ENCODE data around the gene KBTBD6.

DNA sequence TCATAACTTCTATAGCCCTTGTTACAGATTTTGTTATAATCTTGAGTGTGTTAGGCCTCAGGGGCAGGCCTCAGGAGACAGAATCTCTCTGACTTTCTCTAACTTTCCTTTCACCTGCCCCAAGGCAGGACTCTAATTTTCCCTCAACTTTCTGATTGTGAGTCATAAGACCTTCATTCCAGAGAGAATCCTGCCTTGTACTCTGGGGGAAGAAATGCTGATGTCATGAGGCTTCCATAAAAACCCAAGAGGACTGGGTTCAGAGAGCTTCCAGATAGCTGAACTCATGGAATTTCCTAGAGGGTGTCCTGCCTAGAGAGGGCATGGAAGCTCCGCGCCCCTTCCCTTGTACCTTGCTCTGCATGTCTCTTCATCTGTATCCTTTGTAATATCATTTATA is 5.3 kb upstream of the KBTBD6 start:
- TF ChIP-seq CTCF (IDR thresholded peaks at IDR 0.05 in 2 of 3, conservative IDR thresholded peaks at IDR 0.05 in 1 of 3; ENCODE audit: control insufficient read depth in 2 of 3, extremely low read depth in 1 of 3, insufficient read depth in 1 of 3, low read depth in 3 of 3, low read length in 3 of 3) (no peak), POLR2AphosphoS5 (IDR thresholded peaks at IDR 0.05; ENCODE audit: low read length) (no peak), BCL3 (IDR thresholded peaks at IDR 0.05; ENCODE audit: borderline replicate concordance, insufficient read depth, low read depth, low read length, poor library complexity, severe bottlenecking) (no peak), BACH1 (IDR thresholded peaks at IDR 0.05; ENCODE audit: borderline replicate concordance) (no peak), EGR1 (IDR thresholded peaks at IDR 0.05; ENCODE audit: borderline replicate concordance in 1 of 2, low read depth in 2 of 2, low read length in 2 of 2) (no peak), SUZ12 (IDR thresholded peaks at IDR 0.05; ENCODE audit: unreplicated experiment) (no peak), MLLT1 (IDR thresholded peaks at IDR 0.05) (no peak), STAT3 (IDR thresholded peaks at IDR 0.05; ENCODE audit: low read depth, low read length) (no peak), CHD2 (IDR thresholded peaks at IDR 0.05; ENCODE audit: borderline replicate concordance, low read depth, low read length) (no peak), BCL11A (IDR thresholded peaks at IDR 0.05; ENCODE audit: low read depth, low read length) (no peak), CREB1 (IDR thresholded peaks at IDR 0.05; ENCODE audit: low read depth) (no peak), TAF1 (IDR thresholded peaks at IDR 0.05; ENCODE audit: borderline replicate concordance, low read depth, low read length) (no peak)
- TF ChIP-seq, protein P1, sequence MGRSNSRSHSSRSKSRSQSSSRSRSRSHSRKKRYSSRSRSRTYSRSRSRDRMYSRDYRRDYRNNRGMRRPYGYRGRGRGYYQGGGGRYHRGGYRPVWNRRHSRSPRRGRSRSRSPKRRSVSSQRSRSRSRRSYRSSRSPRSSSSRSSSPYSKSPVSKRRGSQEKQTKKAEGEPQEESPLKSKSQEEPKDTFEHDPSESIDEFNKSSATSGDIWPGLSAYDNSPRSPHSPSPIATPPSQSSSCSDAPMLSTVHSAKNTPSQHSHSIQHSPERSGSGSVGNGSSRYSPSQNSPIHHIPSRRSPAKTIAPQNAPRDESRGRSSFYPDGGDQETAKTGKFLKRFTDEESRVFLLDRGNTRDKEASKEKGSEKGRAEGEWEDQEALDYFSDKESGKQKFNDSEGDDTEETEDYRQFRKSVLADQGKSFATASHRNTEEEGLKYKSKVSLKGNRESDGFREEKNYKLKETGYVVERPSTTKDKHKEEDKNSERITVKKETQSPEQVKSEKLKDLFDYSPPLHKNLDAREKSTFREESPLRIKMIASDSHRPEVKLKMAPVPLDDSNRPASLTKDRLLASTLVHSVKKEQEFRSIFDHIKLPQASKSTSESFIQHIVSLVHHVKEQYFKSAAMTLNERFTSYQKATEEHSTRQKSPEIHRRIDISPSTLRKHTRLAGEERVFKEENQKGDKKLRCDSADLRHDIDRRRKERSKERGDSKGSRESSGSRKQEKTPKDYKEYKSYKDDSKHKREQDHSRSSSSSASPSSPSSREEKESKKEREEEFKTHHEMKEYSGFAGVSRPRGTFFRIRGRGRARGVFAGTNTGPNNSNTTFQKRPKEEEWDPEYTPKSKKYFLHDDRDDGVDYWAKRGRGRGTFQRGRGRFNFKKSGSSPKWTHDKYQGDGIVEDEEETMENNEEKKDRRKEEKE (IDR thresholded peaks at IDR 0.05) = no peak

Measured in GM12878 (cell line).